Panc1 (cell line): ENCODE data around the gene RHBDF2. TPM values are rescaled to one million over a fixed set of nuclear protein-coding genes. Genes with fewer than 3 reads are reported as not detected.

Experiments
- ATAC-seq: fragments of 200-7000 bp; cut with Tn5 transposase; 2 replicates; pipeline ENCODE4 v1.9.1; 2020; ENCODE audit warnings: mild to moderate bottlenecking, moderate library complexity
- BruUV-seq: library from RNA; stranded (reverse); fragments of 400-500 nt; replicated peaks from 2 replicates; lab custom pipeline; 2021; lab: Mats Ljungman, UMichigan
- CTCF ChIA-PET: fragments of 300-600 bp; sonication (Branson Sonifier 250); formaldehyde crosslinking; loops from one replicate; lab custom pipeline; 2022; ENCODE audit warnings: antibody characterized with exemption; lab: Charles Lee
- POLR2A ChIA-PET: fragments of 300-600 bp; sonication (Branson Sonifier 250); formaldehyde crosslinking; loops from one replicate; lab custom pipeline; 2022; ENCODE audit warnings: antibody characterized with exemption; lab: Charles Lee
- DNase-seq: peaks from one replicate; pipeline ENCODE4 v3.0.0-alpha.2; 2010; ENCODE audit warnings: low read depth, low spot score
- H3K27ac ChIP-seq: 2 replicates; pipeline ENCODE4 v1.5.1; 2011; ENCODE audit warnings: mild to moderate bottlenecking, low read length, inconsistent platforms
- H3K27me3 ChIP-seq: fragments of 200-500 bp; sonication (Bioruptor generic); 2 replicates; pipeline ENCODE4 v1.6.0; 2014; ENCODE audit warnings: low read length, inconsistent platforms; ENCODE audit not compliant: control insufficient read depth, insufficient read depth
- H3K36me3 ChIP-seq: fragments of 200-500 bp; sonication (Bioruptor generic); 2 replicates; pipeline ENCODE4 v1.5.1; 2014; ENCODE audit warnings: inconsistent platforms, mild to moderate bottlenecking, low read length, moderate library complexity; ENCODE audit not compliant: control insufficient read depth, insufficient read depth
- H3K4me1 ChIP-seq: 2 replicates; pipeline ENCODE4 v1.5.1; 2011; ENCODE audit warnings: inconsistent platforms, mild to moderate bottlenecking, low read length, moderate library complexity; ENCODE audit not compliant: control insufficient read depth, insufficient read depth
- H3K4me3 ChIP-seq, 2 experiments: 2 replicates each; pipeline ENCODE4 v1.5.1; 2011 to 2012; ENCODE audit warnings: low read depth in 2 of 2, low read length in 2 of 2, mild to moderate bottlenecking in 2 of 2, inconsistent platforms in 1 of 2, moderate library complexity in 1 of 2
- H3K9me3 ChIP-seq: fragments of 200-500 bp; sonication (Bioruptor generic); 2 replicates; pipeline ENCODE4 v1.5.1; 2014; ENCODE audit warnings: low read depth, mild to moderate bottlenecking, inconsistent platforms, low read length, moderate library complexity; ENCODE audit not compliant: control insufficient read depth, insufficient read depth
- POLR2AphosphoS5 ChIP-seq: IDR thresholded peaks from 2 replicates; pipeline ENCODE4 v1.6.1; 2012; ENCODE audit warnings: mild to moderate bottlenecking, low read depth, low read length, moderate library complexity
- SIN3A ChIP-seq: IDR thresholded peaks from 2 replicates; pipeline ENCODE4 v1.6.1; 2012; ENCODE audit warnings: low read depth, mild to moderate bottlenecking, low read length, moderate library complexity, borderline replicate concordance; ENCODE audit not compliant: insufficient read depth
- TCF7L2 ChIP-seq: IDR thresholded peaks from 2 replicates; pipeline ENCODE4 v1.6.1; 2011; ENCODE audit warnings: mild to moderate bottlenecking, low read depth, low read length, inconsistent platforms
- in situ Hi-C: cut with HindIII; loops from 2 replicates; pipeline ENCODE4 v1.10.0; 2016; ENCODE audit warnings: low sequenced_read_pairs, low pct_unique_long_range_greater_than_20kb
- intact Hi-C: fragments of 100-400 bp; cut with micrococcal nuclease; formaldehyde crosslinking; loops from one replicate; pipeline ENCODE4 v1.10.0; 2022; ENCODE audit not compliant: unreplicated experiment
- total RNA-seq: library from RNA; stranded (reverse); gene quantifications from one replicate; pipeline ENCODE4 v1.2.1, GENCODE V29; 2021; ENCODE audit not compliant: unreplicated experiment
- TF ChIP-seq, protein P1 (sequence below): fragments of 450-650 bp; IDR thresholded peaks from 2 replicates; pipeline ENCODE4 v1.5.1; 2017; ENCODE audit warnings: mild to moderate bottlenecking
- TF ChIP-seq, protein P2 (sequence below), 2 experiments: IDR thresholded peaks; 2 replicates each; pipeline ENCODE4 v1.6.1; 2011 to 2012; ENCODE audit warnings: low read depth in 2 of 2, control low read depth in 1 of 2, low read length in 1 of 2, mild to moderate bottlenecking in 1 of 2, moderate library complexity in 1 of 2; ENCODE audit not compliant: insufficient read depth in 1 of 2

The RHBDF2 gene
- total RNA-seq, 1 experiment from 2014 or later, result 67.8 TPM

DNA sequence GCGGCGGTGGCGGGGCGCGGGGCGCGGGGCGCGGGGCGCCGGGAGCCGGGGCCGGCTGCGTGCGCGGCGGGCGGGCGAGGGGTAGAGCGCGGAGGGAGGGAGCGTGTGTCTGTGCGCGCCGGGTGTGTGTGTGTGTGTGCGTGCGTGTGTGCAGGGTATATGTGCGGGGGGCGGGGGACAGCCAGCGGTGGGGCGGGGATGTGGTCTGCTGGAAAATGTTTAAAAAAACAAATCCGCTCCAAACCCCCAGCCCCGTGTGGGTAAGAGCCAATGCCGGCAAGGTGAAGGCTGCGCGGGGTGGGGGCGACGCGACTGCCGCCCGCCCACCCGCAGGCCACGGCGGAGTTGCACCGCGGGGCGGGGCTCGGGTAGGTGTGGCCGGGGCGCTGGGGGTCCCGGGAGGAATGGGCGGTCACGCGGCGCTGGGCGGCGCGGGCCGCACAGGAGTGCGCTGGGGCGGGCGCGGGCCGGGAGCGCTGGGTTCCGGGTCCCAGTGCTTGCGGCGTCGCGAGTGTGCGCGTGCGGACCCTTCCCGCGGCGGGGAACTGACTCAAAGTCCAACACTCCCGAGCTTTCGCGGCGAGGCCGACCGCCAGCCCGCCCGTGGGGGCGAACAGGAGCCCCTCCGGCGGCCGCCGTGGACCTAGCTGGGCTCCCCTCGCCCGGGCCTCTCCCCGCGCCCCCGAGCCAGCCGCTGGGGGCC, 36.5 kb upstream of the RHBDF2 start, which contains the start of gene CYGB:
Gene CYGB, minus strand, starts transcription at position 132 of the 703 bp plus-strand sequence. CDS start 167 bp downstream, outside the sequence.
- ChIA-PET CTCF (interaction anchor here (0.6 kb wide), 1 partner anchor 81 kb away, joined by 3 read pairs; no protein-coding TSS in a partner anchor), POLR2A (no interaction called here)
- in situ Hi-C loops, result no loop called here
- Histone ChIP-seq H3K4me3 (peak within 1 kb of the TSS; percentile 29 to 37; a peak in 3 of 4 replicates), H3K4me1 (peaks cover 28% of the 10 kb centered on the region), H3K36me3 (no peaks in the 10 kb centered on the region), H3K9me3 (no peaks in the 10 kb centered on the region), H3K27ac (0 out of 2 replicates have a peak within 1 kb of the TSS, but pooled peaks have one; percentile 1), H3K27me3 (no peaks in the 10 kb centered on the region; the same call in 1 of the 2 replicates)
- DNase-seq (no peak), ATAC-seq (peak; percentile 6; the same call in 1 of the 2 replicates)
- no TSS peak for BruUV-seq
- intact Hi-C loops, result no loop called here
- TF ChIP-seq, protein P1, sequence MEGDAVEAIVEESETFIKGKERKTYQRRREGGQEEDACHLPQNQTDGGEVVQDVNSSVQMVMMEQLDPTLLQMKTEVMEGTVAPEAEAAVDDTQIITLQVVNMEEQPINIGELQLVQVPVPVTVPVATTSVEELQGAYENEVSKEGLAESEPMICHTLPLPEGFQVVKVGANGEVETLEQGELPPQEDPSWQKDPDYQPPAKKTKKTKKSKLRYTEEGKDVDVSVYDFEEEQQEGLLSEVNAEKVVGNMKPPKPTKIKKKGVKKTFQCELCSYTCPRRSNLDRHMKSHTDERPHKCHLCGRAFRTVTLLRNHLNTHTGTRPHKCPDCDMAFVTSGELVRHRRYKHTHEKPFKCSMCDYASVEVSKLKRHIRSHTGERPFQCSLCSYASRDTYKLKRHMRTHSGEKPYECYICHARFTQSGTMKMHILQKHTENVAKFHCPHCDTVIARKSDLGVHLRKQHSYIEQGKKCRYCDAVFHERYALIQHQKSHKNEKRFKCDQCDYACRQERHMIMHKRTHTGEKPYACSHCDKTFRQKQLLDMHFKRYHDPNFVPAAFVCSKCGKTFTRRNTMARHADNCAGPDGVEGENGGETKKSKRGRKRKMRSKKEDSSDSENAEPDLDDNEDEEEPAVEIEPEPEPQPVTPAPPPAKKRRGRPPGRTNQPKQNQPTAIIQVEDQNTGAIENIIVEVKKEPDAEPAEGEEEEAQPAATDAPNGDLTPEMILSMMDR, result no peak
- TF ChIP-seq, protein P2, sequence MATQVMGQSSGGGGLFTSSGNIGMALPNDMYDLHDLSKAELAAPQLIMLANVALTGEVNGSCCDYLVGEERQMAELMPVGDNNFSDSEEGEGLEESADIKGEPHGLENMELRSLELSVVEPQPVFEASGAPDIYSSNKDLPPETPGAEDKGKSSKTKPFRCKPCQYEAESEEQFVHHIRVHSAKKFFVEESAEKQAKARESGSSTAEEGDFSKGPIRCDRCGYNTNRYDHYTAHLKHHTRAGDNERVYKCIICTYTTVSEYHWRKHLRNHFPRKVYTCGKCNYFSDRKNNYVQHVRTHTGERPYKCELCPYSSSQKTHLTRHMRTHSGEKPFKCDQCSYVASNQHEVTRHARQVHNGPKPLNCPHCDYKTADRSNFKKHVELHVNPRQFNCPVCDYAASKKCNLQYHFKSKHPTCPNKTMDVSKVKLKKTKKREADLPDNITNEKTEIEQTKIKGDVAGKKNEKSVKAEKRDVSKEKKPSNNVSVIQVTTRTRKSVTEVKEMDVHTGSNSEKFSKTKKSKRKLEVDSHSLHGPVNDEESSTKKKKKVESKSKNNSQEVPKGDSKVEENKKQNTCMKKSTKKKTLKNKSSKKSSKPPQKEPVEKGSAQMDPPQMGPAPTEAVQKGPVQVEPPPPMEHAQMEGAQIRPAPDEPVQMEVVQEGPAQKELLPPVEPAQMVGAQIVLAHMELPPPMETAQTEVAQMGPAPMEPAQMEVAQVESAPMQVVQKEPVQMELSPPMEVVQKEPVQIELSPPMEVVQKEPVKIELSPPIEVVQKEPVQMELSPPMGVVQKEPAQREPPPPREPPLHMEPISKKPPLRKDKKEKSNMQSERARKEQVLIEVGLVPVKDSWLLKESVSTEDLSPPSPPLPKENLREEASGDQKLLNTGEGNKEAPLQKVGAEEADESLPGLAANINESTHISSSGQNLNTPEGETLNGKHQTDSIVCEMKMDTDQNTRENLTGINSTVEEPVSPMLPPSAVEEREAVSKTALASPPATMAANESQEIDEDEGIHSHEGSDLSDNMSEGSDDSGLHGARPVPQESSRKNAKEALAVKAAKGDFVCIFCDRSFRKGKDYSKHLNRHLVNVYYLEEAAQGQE (IDR thresholded peaks at IDR 0.05; ENCODE audit: insufficient read depth in 1 of 2, low read depth in 2 of 2, low read length in 1 of 2), result no peak
- no peak for TF ChIP-seq TCF7L2
- no peak for TF ChIP-seq SIN3A
- no peak for TF ChIP-seq POLR2AphosphoS5

DNA sequence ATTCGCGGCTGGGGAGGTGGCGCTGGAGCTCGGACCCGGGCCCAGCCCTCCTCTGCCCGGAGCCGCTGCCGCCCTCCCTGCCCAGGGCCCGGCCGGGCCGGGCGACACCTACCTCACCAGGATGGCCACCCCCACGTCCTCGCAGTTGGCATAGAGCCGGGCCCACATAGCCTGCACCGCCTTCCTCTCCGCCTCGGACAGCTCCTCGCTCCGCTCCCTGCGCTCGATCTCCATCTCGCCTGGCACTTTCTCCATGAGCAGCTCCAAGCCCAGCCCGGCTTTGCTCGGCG, 36.0 kb upstream of the RHBDF2 start:
- Histone ChIP-seq H3K4me1 (peaks cover 28% of the 10 kb centered on the region), H3K36me3 (no peaks in the 10 kb centered on the region), H3K27ac (no peak overlapping the region), H3K9me3 (no peaks in the 10 kb centered on the region), H3K4me3 (peak overlapping the region in 1 of 2 experiments; percentile 23; a peak in 2 of 4 replicates), H3K27me3 (no peaks in the 10 kb centered on the region; the same call in 1 of the 2 replicates)
- TF ChIP-seq, protein P2 (IDR thresholded peaks at IDR 0.05; ENCODE audit: insufficient read depth in 1 of 2, low read depth in 2 of 2, low read length in 1 of 2), result 0 out of 4 replicates have a peak, but pooled peaks of 1 of the 2 experiments have one; percentile 57
- no peak for TF ChIP-seq POLR2AphosphoS5
- no peak for TF ChIP-seq SIN3A
- intact Hi-C loops, result no loop called here
- no TSS peak for BruUV-seq
- no peak for DNase-seq
- ChIA-PET POLR2A (interaction anchor here (0.6 kb wide), 1 partner anchor 45 kb away, joined by 3 read pairs; no protein-coding TSS in a partner anchor), CTCF (interaction anchor here (0.6 kb wide), 1 partner anchor 81 kb away, joined by 3 read pairs; no protein-coding TSS in a partner anchor)
- peak; percentile 15; the same call in 1 of the 2 replicates for ATAC-seq
- in situ Hi-C loops, result no loop called here
